ENCODE results near the gene FRS2.

FRS2 gene

GRCh38 chr12:69474456-69474855, 4.3 kb downstream of the FRS2 start:
- TF ChIP-seq POLR2A (IDR thresholded peaks at IDR 0.05; ENCODE audit: low read depth, low read length), result no peak
- no peak for DNase-seq (ENCODE audit: insufficient read length, low spot score)
- peak; percentile 48 for FAIRE-seq

DNA sequence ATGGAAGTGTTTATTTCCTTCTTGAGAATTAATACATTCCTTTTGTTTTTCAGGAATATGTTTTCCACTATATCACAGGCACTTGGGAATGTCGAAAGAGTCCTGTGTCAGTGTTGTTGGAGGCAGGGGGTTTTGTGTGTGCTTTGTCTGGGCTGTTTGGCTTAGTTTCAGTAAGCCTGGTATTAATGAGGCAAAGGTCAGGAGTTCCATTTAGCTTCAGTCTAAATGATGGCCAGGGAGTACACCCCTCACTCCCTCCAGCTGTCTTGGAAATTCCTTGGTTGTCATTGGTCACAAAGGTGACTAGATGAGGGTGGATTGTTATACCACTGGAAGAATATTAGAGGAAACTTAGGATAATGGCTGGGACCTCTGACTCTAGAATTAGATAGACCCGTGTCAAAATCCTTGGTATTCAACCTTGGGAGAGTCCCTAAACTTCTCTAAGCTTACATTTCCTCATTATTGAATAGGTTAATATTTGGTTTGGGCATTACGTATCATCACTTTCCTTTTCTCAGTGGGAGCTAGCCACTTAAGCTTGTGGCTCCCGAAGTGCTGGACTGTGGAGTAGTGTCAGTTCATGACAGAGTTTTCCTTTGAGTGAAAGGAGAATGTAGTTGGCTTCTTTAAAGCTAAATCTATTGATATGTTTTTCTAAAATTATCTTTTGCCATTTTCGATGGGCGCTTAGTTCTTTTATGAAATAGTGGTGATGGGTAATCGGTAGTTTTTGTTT, 5.2 kb downstream of the FRS2 start:
- no peak for DNase-seq (ENCODE audit: insufficient read length, low spot score)
- FAIRE-seq, result peak; percentile 15
- TF ChIP-seq POLR2A (IDR thresholded peaks at IDR 0.05; ENCODE audit: low read depth, low read length), result no peak

DNA sequence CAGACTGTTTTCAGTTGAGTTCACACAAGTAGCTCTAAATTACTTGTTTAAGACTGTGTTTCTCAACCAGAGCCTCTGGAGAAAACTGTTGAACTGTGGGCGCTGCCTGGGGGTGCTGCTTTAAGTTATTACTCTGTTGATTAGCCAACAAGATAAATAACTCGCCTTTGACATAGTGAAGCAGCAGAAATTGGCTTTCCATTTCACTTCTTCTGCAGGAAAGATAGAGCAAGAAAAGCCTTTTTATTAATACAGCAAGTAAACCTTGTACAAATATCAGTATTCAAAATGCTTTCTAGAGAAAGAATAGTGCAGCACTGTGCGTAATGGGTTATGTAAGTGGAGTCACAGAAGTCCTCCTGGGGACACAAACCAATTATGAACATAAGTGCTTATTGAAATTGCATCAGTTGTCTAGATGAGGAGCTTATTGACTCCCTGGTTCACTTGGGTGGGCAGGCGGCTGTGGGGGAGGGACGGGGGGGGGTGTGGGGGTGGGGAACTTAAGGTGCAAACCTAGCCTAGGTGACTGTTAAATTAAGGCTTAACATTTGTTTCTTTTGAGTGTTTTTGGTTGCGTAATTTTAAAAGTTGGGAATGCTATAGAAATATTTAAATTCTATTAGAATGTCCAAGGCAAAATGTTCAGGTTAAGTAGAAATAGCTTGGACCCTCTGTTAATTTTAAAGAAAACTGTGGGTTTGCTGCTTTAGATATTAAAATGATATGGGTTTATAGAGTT, 6.3 kb downstream of the FRS2 start:
- no peak for DNase-seq (ENCODE audit: insufficient read length, low spot score)
- no peak for FAIRE-seq
- TF ChIP-seq POLR2A (IDR thresholded peaks at IDR 0.05; ENCODE audit: low read depth, low read length), result no peak

DNA sequence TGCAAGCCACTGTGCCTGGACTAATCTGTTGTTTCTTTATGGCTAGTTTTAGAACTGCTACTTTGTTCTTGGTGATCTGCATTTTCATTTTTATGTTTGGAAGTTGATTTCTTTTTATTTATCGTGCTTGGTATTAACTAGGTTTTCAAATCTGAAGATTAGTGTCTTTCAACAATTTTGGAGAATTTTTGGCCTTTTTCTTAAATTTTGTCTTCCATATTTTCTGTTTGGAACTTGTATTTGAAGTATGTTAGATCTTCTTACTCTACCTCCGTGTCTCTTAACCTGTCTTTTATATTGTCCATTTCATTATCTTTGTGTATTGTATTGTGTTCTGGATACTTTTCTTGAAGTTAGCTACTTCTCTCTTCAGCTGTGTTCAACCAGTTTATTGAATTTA, 9.5 kb downstream of the FRS2 start:
- DNase-seq (ENCODE audit: insufficient read length, low spot score) (no peak), FAIRE-seq (no peak)
- TF ChIP-seq POLR2A (IDR thresholded peaks at IDR 0.05; ENCODE audit: low read depth, low read length), result no peak

GRCh38 chr12:69480698-69481097, 10.5 kb downstream of the FRS2 start:
- no peak for DNase-seq (ENCODE audit: insufficient read length, low spot score)
- no peak for TF ChIP-seq POLR2A (IDR thresholded peaks at IDR 0.05; ENCODE audit: low read depth, low read length)
- FAIRE-seq, result no peak

DNA sequence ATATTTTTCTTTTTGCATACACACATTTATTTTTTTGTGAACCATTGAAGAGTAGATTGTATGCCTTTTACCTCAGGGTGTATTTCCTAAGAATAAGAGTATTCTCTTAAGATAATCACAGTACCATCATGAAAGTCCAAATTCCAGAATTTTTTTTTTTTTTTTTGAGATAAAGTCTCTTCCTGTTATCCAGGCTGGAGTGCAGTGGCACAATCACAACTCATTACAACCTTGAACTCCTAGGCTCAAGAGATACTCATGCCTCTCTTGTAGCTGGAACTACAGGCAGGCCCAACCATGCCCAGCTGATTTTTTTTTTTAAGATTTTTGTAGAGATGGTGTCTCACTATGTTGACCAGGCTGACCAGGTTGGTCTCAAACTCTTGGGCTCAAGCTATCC, 10.9 kb downstream of the FRS2 start:
- FAIRE-seq (no peak), DNase-seq (ENCODE audit: insufficient read length, low spot score) (no peak)
- no peak for TF ChIP-seq POLR2A (IDR thresholded peaks at IDR 0.05; ENCODE audit: low read depth, low read length)

DNA sequence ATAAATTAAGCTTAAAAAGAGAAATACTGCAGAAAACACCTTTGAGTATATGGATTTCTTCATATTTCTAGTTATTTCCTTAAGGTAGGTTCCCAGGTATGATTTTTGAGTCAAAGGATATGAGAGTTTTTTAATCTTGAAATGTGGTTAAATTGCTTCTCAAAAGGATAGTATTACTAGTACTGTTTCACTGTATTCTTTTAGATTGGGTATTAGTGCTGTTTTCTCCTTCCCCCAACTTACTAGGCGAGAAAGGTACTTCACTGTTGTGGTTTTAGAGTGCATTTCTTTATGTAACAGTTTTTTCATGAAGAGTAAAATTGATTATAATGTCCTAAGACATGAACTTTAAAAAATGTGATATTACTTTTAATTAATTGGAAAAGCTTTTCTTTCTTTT, 13.5 kb downstream of the FRS2 start:
- no peak for TF ChIP-seq POLR2A (IDR thresholded peaks at IDR 0.05; ENCODE audit: low read depth, low read length)
- DNase-seq (ENCODE audit: insufficient read length, low spot score) (no peak), FAIRE-seq (peak; percentile 15)

DNA sequence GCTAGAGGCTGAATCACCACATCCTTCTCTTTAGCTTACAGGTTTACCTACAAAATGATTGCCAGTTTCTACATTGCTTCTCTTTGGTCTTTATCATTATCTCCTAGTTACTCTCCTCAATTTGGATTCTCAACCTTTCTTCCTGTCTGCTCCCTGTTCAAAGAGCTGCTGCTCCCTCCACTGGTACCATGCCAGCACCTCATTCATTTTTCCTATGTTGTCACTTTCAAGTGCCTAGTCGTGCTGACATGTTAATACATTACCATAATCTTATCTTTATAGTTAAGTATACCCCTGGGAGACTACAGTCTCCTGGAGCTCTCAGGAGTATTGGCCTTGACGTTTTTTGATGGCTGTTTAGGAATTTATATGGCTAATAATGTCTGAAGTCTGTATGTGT, 14.2 kb downstream of the FRS2 start:
- peak; percentile 50 for FAIRE-seq
- DNase-seq (ENCODE audit: insufficient read length, low spot score), result no peak
- TF ChIP-seq POLR2A (IDR thresholded peaks at IDR 0.05; ENCODE audit: low read depth, low read length), result no peak

- DNase-seq (ENCODE audit: insufficient read length, low spot score) (no peak), FAIRE-seq (no peak)
- TF ChIP-seq POLR2A (IDR thresholded peaks at IDR 0.05; ENCODE audit: low read depth, low read length), result no peak
These were observed 20.9 kb downstream of the FRS2 start for GRCh38 chr12:69490920-69491643.

GRCh38 chr12:69492739-69493138, 22.6 kb downstream of the FRS2 start:
- FAIRE-seq, result peak; percentile 48
- DNase-seq (ENCODE audit: insufficient read length, low spot score), result no peak
- no peak for TF ChIP-seq POLR2A (IDR thresholded peaks at IDR 0.05; ENCODE audit: low read depth, low read length)

- no peak for TF ChIP-seq POLR2A (IDR thresholded peaks at IDR 0.05; ENCODE audit: low read depth, low read length)
- DNase-seq (ENCODE audit: insufficient read length, low spot score), result no peak
- FAIRE-seq, result no peak
These were observed 24.9 kb downstream of the FRS2 start for GRCh38 chr12:69495071-69495470.

DNA sequence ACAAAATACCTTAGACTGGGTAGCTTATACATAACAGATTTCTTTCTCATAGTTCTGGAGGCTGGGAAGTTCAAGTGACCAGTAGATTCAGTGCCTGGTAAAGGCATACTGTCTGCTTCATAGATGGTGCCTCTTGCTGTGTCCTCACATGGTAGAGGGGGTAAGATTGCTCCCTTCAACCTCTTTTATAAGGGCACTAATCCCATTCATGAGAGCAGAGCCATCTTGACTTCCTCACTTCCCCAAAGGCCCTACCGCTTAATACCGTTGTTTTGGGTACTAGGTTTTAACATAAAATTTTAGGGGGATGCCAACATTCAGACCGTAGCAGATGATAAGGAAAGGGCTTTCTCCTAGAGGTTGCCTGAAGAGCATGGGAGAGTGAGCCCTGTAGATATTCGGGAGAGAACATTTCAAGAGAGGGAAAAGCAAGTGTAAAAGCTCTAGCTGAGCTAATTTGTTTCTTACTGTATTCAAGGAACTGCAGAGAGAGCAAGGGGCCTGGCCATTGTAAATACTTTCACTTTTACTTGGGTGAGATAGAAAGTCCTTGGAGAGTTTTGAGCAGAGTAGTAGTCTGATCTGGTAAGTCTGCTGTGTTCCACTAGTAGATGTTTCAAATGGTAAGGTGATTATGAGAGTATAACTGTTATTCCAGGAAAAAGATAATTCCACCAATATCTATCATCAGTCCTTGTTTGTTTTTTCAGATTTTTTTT, 27.3 kb downstream of the FRS2 start:
- DNase-seq (ENCODE audit: insufficient read length, low spot score) (no peak), FAIRE-seq (peak; percentile 93)
- no peak for TF ChIP-seq POLR2A (IDR thresholded peaks at IDR 0.05; ENCODE audit: low read depth, low read length)

- no peak for DNase-seq (ENCODE audit: insufficient read length, low spot score)
- no peak for TF ChIP-seq POLR2A (IDR thresholded peaks at IDR 0.05; ENCODE audit: low read depth, low read length)
- FAIRE-seq, result no peak
These were observed 30.4 kb downstream of the FRS2 start for GRCh38 chr12:69500631-69501030.
